Liver (tissue), 9 donors: Measurements from ENCODE around the gene LONRF2. TPM values are rescaled to one million over a fixed set of nuclear protein-coding genes. Genes with fewer than 3 reads are reported as not detected.
A peak's percentile ranks its signal among the peaks of the same experiment; 100 is the strongest.

Source experiments
- DNase-seq: peaks from one replicate; pipeline ENCODE4 v3.0.0-alpha.2; 2017; ENCODE audit warnings: low spot score
- H3K27ac ChIP-seq, 2 donors: one replicate each; pipeline ENCODE4 v1.7.0; 2013; ENCODE audit warnings: inconsistent platforms in 2 of 2, low read length in 2 of 2, control low read depth in 1 of 2, low read depth in 1 of 2, mild to moderate bottlenecking in 1 of 2
- H3K27me3 ChIP-seq, 4 donors: one replicate each; pipeline versions ENCODE4 v1.6.1 to v1.7.0; 2013; ENCODE audit warnings: low read length in 3 of 4, inconsistent platforms in 1 of 4, mild to moderate bottlenecking in 1 of 4, moderate library complexity in 1 of 4; ENCODE audit not compliant: control insufficient read depth in 4 of 4, insufficient read depth in 4 of 4
- H3K36me3 ChIP-seq, 4 donors: one replicate each; pipeline versions ENCODE4 v1.6.1 to v1.7.0; 2013; ENCODE audit warnings: low read length in 3 of 4, mild to moderate bottlenecking in 3 of 4, low read depth in 1 of 4, moderate library complexity in 1 of 4; ENCODE audit not compliant: control insufficient read depth in 4 of 4, insufficient read depth in 3 of 4
- H3K4me1 ChIP-seq, 4 donors: one replicate each; pipeline versions ENCODE4 v1.6.1 to v1.7.0; 2013; ENCODE audit warnings: low read length in 3 of 4, mild to moderate bottlenecking in 3 of 4, moderate library complexity in 1 of 4; ENCODE audit not compliant: control insufficient read depth in 4 of 4, insufficient read depth in 4 of 4
- H3K4me3 ChIP-seq, 3 donors: one replicate each; pipeline versions ENCODE4 v1.6.1 to v1.7.0; 2013; ENCODE audit warnings: low read length in 3 of 3, control low read depth in 1 of 3, low read depth in 1 of 3, mild to moderate bottlenecking in 1 of 3
- H3K9ac ChIP-seq, 2 donors: one replicate each; pipeline ENCODE4 v1.7.0; 2013; ENCODE audit warnings: low read length in 2 of 2, mild to moderate bottlenecking in 2 of 2, moderate library complexity in 2 of 2, control low read depth in 1 of 2, low read depth in 1 of 2
- H3K9me3 ChIP-seq, 4 donors: one replicate each; pipeline versions ENCODE4 v1.6.1 to v1.7.0; 2013; ENCODE audit warnings: low read length in 3 of 4; ENCODE audit not compliant: control insufficient read depth in 4 of 4
- ATF3 ChIP-seq: IDR thresholded peaks from 2 replicates; pipeline ENCODE4 v1.6.1; 2016; ENCODE audit warnings: antibody characterized with exemption
- CTCF ChIP-seq: fragments of 150-350 bp; IDR thresholded peaks from 2 replicates; pipeline ENCODE4 v1.5.1; 2017; ENCODE audit warnings: improper control_type of control experiment, low read depth, low read length; ENCODE audit not compliant: missing input control
- EGR1 ChIP-seq, 2 donors: IDR thresholded peaks; 2 replicates each; pipeline ENCODE4 v1.6.1; 2016 to 2018; ENCODE audit warnings: antibody characterized with exemption in 2 of 2, low read depth in 2 of 2
- FOXA1 ChIP-seq: IDR thresholded peaks from 2 replicates; pipeline ENCODE4 v1.6.1; 2016; ENCODE audit warnings: antibody characterized with exemption
- FOXA2 ChIP-seq: IDR thresholded peaks from 2 replicates; pipeline ENCODE4 v1.6.1; 2016; ENCODE audit warnings: antibody characterized with exemption
- GABPA ChIP-seq, 2 donors: IDR thresholded peaks in 1 of 2; conservative IDR thresholded peaks in 1 of 2; 2 replicates each; pipeline ENCODE4 v1.6.1; 2016; ENCODE audit warnings: antibody characterized with exemption in 2 of 2, mild to moderate bottlenecking in 1 of 2, moderate library complexity in 1 of 2
- HNF4A ChIP-seq, 2 donors: conservative IDR thresholded peaks; 2 replicates each; pipeline ENCODE4 v1.6.1; 2016; ENCODE audit warnings: antibody characterized with exemption in 2 of 2, mild to moderate bottlenecking in 2 of 2
- HNF4G ChIP-seq: IDR thresholded peaks from 2 replicates; pipeline ENCODE4 v1.6.1; 2016; ENCODE audit warnings: antibody characterized with exemption
- JUND ChIP-seq, 2 donors: IDR thresholded peaks; 2 replicates each; pipeline ENCODE4 v1.6.1; 2016; ENCODE audit warnings: antibody characterized with exemption in 2 of 2
- MAX ChIP-seq: IDR thresholded peaks from 2 replicates; pipeline ENCODE4 v1.6.1; 2016; ENCODE audit warnings: antibody characterized with exemption
- NR2F2 ChIP-seq: IDR thresholded peaks from 2 replicates; pipeline ENCODE4 v1.6.1; 2016; ENCODE audit warnings: antibody characterized with exemption
- RXRA ChIP-seq, 2 donors: IDR thresholded peaks; 2 replicates each; pipeline ENCODE4 v1.6.1; 2017 to 2018; ENCODE audit warnings: antibody characterized with exemption in 2 of 2, mild to moderate bottlenecking in 1 of 2
- SP1 ChIP-seq: IDR thresholded peaks from 2 replicates; pipeline ENCODE4 v1.6.1; 2018; ENCODE audit warnings: antibody characterized with exemption, mild to moderate bottlenecking
- TAF1 ChIP-seq: conservative IDR thresholded peaks from 2 replicates; pipeline ENCODE4 v1.6.1; 2016; ENCODE audit warnings: antibody characterized with exemption, mild to moderate bottlenecking
- YY1 ChIP-seq: IDR thresholded peaks from 2 replicates; pipeline ENCODE4 v1.6.1; 2016; ENCODE audit warnings: antibody characterized with exemption, mild to moderate bottlenecking
- WGBS: extraction: QIAGEN DNeasy Blood & Tissue Kit; methylation state at CpG from one replicate; pipeline ENCODE4 v1.1.7; 2013; 5-methylcytosine and 5-hydroxymethylcytosine counted together
- polyA plus RNA-seq, 2 donors: library from polyadenylated mRNA; stranded (reverse) in 1 of 2; unstranded in 1 of 2; fragments of 200-250 nt in 1 of 2; fragments of >200 nt in 1 of 2; fragmentation: Nextera tagmentation in 1 of 2; extraction: Ambion mirVana in 1 of 2; gene quantifications; one replicate each; pipeline versions ENCODE4 v1.2.1 to v1.2.3, GENCODE V29; 2013 to 2015
- total RNA-seq, 2 donors: library from RNA; depleted of rRNA; stranded (reverse); fragments of >200 nt; gene quantifications; one replicate each; pipeline ENCODE4 v1.2.3, GENCODE V29; 2014
- TF ChIP-seq, protein P1 (sequence below): IDR thresholded peaks from 2 replicates; pipeline ENCODE4 v1.6.1; 2016; ENCODE audit warnings: antibody characterized with exemption
- donor health status: healthy.
- donor health status: healthy.
- donor health status: healthy.
- donor health status: healthy.
- donor health status: healthy.

Gene LONRF2
- total and polyA plus RNA-seq, 4 donors = 0.06 to 3.7 (median 0.24) TPM

- H3K27me3 ChIP-seq = no peaks in the 10 kb centered on the region
- no peak for TF ChIP-seq ATF3
- TF ChIP-seq YY1 = no peak
- TF ChIP-seq TAF1 = no peak
- TF ChIP-seq SP1 = peak; percentile 23
- no peaks in the 10 kb centered on the region for H3K36me3 ChIP-seq
- 76% methylated on average over 16 of the region's 16 CpGs for WGBS
- no peak for DNase-seq
- H3K4me3 ChIP-seq = no peak overlapping the region
- H3K27ac ChIP-seq = no peak overlapping the region
- peaks cover 6 to 17% (median 8%) of the 10 kb centered on the region in 4 donors for H3K4me1 ChIP-seq
- no peaks in the 10 kb centered on the region for H3K9me3 ChIP-seq
- H3K9ac ChIP-seq = no peak overlapping the region
Observed at GRCh38 chr2:100281521-100282438, 40.5 kb downstream of the LONRF2 start.

DNA sequence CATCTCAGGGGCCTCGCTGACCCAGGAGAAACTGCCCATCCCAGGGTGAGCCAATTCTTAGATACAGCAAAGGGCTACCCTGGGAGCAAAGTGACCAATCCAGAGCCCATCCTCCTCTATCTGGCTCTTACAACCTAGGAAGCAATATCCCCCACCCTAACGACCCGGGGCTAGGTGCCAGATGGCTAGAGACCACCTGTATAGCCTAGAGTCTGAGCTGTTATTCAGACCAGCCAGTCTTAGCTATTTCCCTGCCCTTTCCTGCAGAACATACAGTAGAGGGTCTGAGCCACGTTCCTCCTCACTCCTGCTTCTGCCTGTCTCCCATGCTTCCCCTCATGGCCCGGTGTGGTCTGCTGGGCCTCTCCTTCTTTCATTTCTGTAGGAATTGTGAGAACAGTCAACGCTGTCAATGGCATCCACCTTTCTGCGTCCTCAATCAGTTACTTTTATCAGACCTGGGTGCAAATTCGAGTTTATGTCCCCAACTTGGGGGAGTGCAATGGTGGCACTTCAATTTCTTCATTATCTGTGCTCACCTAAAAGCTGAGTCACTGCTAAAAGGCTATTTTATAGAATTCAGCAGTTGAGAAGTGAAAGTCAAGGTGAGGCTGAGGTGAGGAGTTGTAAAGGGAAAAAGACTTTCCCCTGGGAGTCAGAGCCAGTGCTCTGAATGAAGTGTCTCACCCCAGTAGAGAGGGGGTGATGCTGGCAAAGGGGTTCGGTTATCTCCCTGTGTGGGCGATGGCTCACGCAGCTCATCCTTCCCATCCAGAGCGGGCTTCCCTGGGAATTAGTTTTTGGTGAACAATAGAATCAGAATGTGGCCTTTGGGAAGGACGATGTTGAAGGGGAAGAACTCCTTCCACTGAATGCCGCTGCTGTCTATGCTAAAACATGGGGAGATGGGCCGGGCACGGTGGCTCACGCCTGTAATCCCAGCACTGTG is 42.4 kb downstream of the LONRF2 start:
- Histone ChIP-seq H3K9me3 (no peaks in the 10 kb centered on the region), H3K27me3 (no peaks in the 10 kb centered on the region), H3K4me3 (no peak overlapping the region), H3K36me3 (no peaks in the 10 kb centered on the region), H3K27ac (no peak overlapping the region), H3K4me1 (peaks cover 0 to 3% (median 0%) of the 10 kb centered on the region in 4 donors), H3K9ac (no peak overlapping the region)
- TF ChIP-seq FOXA2 (no peak), HNF4A (conservative IDR thresholded peaks at IDR 0.05) (no peak)
- no peak for DNase-seq
- 85% methylated on average over 17 of the region's 17 CpGs for WGBS

GRCh38 chr2:100278986-100279385 is 43.3 kb downstream of the LONRF2 start:
- Histone ChIP-seq H3K27ac (no peak overlapping the region), H3K4me3 (no peak overlapping the region), H3K9ac (no peak overlapping the region), H3K4me1 (peaks cover 0 to 3% (median 0%) of the 10 kb centered on the region in 4 donors), H3K27me3 (no peaks in the 10 kb centered on the region), H3K36me3 (no peaks in the 10 kb centered on the region), H3K9me3 (no peaks in the 10 kb centered on the region)
- WGBS = 90% methylated on average over 11 of the region's 11 CpGs
- DNase-seq = no peak
- TF ChIP-seq FOXA2 = no peak
- TF ChIP-seq RXRA (IDR thresholded peaks at IDR 0.05) = no peak
- TF ChIP-seq, protein P1, sequence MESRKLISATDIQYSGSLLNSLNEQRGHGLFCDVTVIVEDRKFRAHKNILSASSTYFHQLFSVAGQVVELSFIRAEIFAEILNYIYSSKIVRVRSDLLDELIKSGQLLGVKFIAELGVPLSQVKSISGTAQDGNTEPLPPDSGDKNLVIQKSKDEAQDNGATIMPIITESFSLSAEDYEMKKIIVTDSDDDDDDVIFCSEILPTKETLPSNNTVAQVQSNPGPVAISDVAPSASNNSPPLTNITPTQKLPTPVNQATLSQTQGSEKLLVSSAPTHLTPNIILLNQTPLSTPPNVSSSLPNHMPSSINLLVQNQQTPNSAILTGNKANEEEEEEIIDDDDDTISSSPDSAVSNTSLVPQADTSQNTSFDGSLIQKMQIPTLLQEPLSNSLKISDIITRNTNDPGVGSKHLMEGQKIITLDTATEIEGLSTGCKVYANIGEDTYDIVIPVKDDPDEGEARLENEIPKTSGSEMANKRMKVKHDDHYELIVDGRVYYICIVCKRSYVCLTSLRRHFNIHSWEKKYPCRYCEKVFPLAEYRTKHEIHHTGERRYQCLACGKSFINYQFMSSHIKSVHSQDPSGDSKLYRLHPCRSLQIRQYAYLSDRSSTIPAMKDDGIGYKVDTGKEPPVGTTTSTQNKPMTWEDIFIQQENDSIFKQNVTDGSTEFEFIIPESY = no peak
- no peak for TF ChIP-seq GABPA (IDR thresholded peaks at IDR 0.05 in 1 of 2, conservative IDR thresholded peaks at IDR 0.05 in 1 of 2)
- no peak for TF ChIP-seq FOXA1
- TF ChIP-seq YY1 = no peak
- TF ChIP-seq NR2F2 = no peak
- no peak for TF ChIP-seq JUND (IDR thresholded peaks at IDR 0.05)
- no peak for TF ChIP-seq HNF4G
- TF ChIP-seq SP1 = no peak
- no peak for TF ChIP-seq ATF3
- no peak for TF ChIP-seq EGR1 (IDR thresholded peaks at IDR 0.05; ENCODE audit: low read depth in 2 of 2)
- no peak for TF ChIP-seq TAF1
- no peak for TF ChIP-seq MAX
- TF ChIP-seq HNF4A (conservative IDR thresholded peaks at IDR 0.05) = no peak
- no peak for TF ChIP-seq CTCF
